ENCODE measurements around the gene GRIK4. TPM values are rescaled to one million over a fixed set of nuclear protein-coding genes. Genes with fewer than 3 reads are reported as not detected.
"Not testable (repeated sequence)": the region's sequence is repeated elsewhere in the genome, so short reads cannot be mapped to it uniquely, and the experiment has no call there.

Gene GRIK4
- total RNA-seq, 1 donor from 2014 or later = 0.10 TPM

GRCh38 chr11:120774591-120775386 is 263.2 kb downstream of the GRIK4 start:
- no peak for DNase-seq (ENCODE audit: low spot score)

DNA sequence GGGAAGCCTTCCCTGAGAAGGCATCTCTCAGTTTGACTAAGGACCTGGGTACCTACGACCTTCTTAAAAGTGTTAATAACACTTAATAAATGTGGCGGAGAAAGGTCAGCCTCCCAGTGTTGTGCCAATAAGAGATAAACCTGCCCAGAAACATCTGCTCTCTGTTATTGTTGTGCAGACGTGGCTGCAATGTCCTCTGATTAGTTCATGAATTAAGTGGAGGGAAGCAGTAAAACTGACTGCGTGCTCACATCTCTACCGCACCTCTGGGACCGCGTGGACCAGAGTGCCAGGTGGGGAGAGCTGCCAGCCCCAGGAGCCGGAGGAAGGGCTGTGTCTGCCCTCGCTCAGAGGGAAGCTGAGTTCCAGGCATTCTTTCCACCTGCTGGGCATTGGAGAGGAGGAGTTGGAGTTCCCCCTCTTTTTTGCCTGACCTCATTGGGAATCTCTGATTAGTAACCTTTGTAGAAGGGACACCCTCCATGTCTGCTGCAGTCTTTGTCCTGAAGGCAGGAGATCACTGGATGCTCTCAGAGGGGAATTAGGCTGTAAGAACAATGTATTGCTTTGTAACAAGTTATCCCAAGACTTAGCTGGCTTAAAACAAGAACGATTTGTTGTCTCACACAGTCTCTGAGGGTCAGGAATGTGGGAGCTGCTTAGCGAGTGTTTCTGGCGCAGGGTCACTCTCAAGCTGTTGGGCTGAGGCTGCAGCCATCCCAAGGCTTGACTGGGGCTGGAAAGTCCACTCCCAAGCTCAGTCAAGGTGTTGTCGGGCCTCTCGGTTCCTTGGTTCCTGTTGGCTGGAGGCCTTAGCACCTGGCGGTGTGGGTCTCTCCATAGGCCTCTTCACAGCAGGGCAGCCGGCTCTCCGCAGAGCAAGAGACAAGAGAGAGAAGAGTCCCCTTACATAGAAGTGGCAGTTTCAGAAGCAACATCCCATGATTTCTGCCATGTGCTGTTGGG is 264.7 kb downstream of the GRIK4 start:
- DNase-seq (ENCODE audit: low spot score) = no peak

DNA sequence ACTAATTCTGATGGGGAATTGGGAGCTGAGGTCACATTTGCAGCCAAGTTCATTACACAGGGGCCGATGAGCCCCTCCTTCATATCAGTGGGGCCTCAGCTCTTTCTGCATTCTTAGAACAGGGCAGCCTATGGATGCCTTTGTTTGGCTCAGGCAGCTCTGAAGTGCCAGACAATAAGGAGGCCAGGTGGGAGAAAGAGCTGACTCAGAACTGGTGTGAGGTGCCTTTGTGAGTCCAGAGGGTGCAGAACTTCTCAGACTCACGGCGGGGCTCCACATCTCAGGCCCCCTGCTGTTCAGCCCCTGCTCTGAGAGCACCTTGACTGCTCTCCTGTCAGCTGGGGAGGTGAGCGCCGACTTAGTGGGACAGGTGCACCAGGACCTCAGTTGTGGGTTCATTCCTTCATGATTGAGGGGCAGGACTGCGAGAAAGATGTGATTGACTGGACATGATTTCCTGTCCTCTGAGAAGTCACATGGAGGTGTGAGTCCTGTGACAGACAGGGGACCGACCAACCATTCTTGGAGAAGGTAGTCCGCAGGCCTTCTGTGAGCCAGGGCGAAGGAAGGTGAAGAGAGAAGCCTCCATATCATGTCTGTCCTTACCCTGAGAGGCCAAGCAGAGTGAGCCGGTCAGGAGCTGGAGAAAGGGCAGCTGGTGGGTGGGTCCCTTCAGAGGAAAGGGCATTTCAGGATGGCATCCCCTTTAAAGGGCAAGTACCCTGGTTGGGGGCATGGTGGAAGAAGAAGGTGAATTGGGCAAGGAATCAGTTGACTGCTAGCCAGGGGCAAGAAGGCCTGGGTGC is 267.3 kb downstream of the GRIK4 start:
- no peak for DNase-seq (ENCODE audit: low spot score)

DNA sequence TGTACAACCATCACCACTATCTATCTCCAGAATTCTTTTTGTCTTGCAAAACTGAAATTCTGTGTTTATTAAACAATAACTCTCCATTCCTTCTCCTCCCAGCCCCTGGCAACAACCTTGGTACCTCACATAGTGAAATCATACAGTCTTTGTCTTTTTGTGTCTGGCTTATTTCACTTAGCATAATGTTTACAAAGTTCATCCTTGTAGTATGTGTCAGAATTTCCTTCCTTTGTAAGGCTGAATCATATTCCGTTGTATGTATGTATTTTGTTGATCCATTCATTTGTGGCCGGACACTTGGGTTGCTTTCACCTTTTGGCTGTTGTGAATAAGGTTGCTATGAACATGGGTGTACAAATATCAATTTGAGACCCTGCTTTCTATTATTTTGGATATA is 268.7 kb downstream of the GRIK4 start:
- no peak for DNase-seq (ENCODE audit: low spot score)

DNA sequence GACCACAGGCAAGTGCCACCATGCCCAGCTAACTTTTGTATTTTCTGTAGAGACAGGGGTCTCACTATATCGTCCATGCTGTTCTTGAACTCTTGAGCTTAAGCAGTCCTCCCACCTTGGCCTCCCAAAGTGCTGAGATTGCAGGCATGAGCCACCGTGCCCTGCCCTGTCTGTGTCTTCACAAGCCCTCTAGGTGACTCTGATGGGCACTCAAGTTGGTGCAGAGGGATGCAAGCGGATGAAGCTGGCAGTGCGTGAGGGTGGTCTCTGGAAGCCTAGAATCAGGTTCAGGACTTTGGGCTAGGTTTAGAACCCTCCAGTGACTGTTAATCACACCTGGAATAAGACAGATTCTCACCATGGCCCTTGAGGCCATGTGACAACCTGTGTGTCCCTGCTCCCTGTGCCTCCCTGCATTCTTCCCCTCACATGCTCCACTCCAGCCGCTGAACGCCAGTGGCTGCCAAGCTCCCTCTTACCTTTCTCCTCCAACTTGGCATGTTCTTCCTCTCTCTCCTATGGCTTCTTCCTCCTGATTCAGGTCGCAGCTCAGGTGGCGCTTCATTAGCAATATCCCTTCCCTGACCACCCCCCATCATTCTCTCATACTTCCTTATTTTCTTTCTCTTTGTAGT is 270.1 kb downstream of the GRIK4 start:
- no peak for DNase-seq (ENCODE audit: low spot score)

- no peak for DNase-seq (ENCODE audit: low spot score)
These were observed 273.2 kb downstream of the GRIK4 start for GRCh38 chr11:120784566-120785251.

DNA sequence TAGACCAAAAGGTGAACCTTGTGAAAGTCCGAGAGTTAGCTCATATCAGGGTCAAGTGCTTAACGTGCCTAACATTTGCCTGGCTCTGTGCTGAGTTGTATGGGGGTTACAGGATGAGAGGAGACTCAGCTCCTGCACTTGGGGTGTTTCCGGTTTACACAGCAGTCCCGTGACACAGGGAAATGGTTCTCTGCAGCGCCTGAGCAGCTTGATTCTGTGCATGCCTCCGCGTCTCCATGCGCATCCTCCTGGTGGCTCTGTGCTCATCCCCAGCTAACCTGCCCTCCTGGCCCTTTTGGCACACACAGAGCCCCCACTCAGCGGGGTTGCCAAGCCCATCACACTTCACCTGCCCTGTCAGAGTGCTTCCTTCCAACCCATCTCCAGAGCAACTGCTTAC is 274.0 kb downstream of the GRIK4 start:
- DNase-seq (ENCODE audit: low spot score) = no peak

DNA sequence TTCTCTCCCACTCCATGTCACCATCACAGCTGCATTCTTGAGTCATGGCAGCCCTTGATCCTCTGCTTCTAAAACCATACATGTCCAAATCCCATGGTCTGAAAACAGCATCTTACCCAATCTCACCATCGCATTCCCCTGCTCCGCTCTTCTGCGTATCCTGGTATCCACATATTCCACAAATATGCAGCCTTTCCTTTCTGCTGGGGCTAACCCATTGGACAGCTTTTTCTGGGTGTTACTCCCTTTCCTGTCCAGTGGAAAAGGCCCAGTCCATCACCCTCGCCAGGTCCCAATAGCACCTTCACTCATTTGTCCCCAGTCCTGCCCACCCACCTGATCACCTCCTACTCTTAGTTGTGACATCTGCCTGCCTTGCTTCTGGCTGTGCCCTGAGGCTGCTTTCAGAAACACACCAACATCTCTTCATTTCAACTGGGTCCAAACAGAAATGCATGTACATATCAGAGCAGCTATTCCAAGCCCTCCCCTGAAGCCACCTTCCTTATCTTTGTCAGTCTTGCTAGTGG is 274.7 kb downstream of the GRIK4 start:
- no peak for DNase-seq (ENCODE audit: low spot score)

GRCh38 chr11:120787224-120787623 is 275.7 kb downstream of the GRIK4 start:
- DNase-seq (ENCODE audit: low spot score) = not testable (repeated sequence)

- DNase-seq (ENCODE audit: low spot score) = no peak
These were observed 277.8 kb downstream of the GRIK4 start for GRCh38 chr11:120789391-120789790.

GRCh38 chr11:120792306-120792705 is 280.8 kb downstream of the GRIK4 start:
- no peak for DNase-seq (ENCODE audit: low spot score)

GRCh38 chr11:120793150-120793549 is 281.6 kb downstream of the GRIK4 start:
- no peak for DNase-seq (ENCODE audit: low spot score)

DNA sequence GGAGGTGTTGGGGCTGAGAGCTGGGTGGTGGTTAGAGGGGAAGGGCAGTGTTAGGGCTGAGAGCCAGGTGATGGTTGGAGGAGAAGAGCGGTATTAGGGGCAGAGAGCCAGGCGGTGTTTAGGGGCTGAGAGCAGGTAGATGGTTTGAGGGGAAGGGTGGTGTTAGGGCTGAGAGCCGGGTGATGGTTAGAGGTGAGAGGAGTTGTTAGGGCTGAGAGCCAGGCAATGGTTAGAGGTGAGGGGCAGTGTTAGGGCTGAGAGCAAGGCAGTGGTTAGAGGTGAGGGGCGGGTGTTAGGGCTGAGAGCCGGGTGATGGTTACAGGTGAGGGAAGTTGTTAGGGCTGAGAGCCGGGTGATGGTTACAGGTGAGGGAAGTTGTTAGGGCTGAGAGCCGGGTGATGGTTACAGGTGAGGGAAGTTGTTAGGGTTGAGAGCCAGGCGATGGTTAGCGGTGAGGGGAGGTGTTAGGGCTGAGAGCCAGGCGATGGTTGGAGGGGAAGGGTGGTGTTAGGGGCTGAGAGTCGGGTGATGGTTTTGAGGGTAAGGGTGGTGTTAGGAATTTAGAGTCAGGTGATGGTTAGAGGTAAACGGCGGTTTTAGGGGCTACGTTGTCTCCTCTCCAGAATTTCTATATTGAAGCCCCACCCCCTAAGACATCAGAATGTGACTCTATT is 282.4 kb downstream of the GRIK4 start:
- DNase-seq (ENCODE audit: low spot score) = no peak

DNA sequence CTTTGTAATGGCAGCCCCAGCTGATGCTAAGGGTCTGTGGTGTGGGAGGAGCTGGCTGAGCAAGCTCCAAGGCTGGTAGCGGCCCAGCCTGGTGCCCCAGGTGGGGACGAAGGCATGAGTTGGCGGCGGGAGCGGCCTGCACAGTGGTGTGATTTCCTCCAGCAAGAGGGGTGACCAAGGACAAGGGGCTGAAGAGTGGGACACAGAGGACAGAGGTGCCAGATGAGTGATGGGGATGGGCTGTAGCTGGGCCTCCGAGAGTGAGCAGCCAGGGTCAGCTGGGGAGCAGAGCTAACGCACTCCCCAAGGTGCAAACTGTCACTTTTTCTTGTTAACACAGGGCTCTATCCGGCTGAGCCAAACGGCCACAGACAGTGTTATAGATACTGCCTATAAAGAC is 283.2 kb downstream of the GRIK4 start:
- DNase-seq (ENCODE audit: low spot score) = no peak

DNA sequence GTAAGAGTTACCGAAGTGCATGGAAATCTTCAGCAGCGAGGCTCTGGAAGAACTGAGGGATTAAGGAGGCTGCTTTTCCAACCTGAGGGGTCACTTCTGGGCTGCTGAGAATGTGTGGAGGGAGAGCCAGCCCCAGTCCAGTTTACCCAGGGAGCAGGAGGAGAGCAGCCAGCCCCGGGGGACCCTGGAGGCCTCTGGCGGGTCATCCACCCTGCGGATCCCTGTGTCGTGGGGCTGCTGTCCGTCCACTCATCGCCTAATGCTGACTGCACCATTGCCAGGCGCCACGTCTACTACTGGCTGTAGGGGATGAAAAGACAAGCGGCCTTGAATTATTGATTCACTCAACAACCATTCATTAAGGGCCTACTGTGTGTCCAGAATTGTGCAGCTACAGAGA is 283.6 kb downstream of the GRIK4 start:
- no peak for DNase-seq (ENCODE audit: low spot score)

- DNase-seq (ENCODE audit: low spot score) = no peak
These were observed 285.6 kb downstream of the GRIK4 start for GRCh38 chr11:120797143-120797542.

- no peak for DNase-seq (ENCODE audit: low spot score)
These were observed 287.3 kb downstream of the GRIK4 start for GRCh38 chr11:120798854-120799253.

DNA sequence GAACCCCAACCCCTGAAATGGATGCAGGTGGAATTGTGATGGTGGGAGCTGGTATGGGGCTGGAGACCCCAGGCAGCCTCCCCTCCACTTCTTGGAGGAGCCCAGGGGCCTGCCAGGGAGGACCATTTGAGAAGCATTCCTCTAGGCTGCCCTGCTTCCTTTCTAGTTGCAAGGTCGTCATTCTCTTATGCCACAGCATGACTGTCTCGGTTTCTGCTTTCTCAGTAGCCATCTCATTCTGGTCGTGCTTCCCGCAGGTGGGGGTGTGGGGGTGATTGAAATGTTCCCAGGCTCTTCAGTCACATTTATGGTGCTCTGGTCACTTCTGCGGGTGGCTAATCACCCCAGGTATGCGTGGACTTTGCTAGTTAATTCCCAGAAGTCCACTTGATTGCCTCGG is 288.7 kb downstream of the GRIK4 start:
- DNase-seq (ENCODE audit: low spot score) = no peak

Data from mesenteric fat pad (tissue), 1 donor.